ENCODE measurements around the gene OR1J1. TPM values are rescaled to one million over a fixed set of nuclear protein-coding genes. Genes with fewer than 3 reads are reported as not detected.

Gene OR1J1, protein sequence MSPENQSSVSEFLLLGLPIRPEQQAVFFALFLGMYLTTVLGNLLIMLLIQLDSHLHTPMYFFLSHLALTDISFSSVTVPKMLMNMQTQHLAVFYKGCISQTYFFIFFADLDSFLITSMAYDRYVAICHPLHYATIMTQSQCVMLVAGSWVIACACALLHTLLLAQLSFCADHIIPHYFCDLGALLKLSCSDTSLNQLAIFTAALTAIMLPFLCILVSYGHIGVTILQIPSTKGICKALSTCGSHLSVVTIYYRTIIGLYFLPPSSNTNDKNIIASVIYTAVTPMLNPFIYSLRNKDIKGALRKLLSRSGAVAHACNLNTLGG
- not detected in 5 replicates for total RNA-seq (2022; extraction: Qiagen RNA extraction)

DNA sequence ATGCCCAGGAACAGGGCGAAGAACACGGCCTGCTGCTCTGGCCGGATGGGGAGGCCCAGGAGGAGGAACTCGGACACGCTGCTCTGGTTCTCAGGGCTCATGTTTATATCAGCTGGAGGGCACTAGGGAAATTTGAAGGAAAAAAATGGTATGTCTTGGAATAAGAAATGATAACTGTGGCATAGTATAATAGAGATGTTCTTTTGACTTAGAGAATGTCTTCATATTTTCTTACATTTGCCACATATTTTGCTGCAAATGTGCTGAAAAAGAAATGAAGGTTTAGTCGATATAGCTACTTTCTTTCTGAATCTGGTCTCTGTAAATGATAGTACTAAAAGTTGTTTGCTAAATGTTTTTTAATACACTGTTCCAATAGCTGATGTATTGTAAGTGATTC, at the start of gene OR1J1:
Gene OR1J1 (minus strand): TSS at position 101 of the 400 bp plus-strand sequence. CDS start 0 bp downstream, at position 101.

DNA sequence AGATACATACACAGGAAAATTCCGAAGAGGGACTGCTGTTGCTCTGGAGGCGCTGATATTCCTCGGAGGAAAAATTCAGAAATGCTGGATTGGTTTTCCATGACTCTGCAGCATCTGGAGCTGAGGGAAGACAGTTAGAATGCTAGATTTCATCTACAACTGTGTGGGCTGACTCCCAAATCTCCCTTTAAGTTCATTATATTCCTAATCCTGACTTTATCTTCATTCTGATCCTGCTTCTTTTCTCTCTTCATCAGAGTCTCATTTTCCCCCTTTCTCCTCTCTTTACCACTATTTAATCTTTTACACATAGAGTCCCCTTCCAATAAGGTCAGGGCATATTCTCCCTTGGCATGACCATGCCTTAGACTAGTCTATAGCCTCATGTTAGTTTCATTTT, 49.5 kb upstream of the OR1J1 start, which contains the start of gene OR1N1:
Gene OR1N1 (minus strand): TSS at position 101 of the 400 bp plus-strand sequence. CDS start 0 bp downstream, at position 101.

DNA sequence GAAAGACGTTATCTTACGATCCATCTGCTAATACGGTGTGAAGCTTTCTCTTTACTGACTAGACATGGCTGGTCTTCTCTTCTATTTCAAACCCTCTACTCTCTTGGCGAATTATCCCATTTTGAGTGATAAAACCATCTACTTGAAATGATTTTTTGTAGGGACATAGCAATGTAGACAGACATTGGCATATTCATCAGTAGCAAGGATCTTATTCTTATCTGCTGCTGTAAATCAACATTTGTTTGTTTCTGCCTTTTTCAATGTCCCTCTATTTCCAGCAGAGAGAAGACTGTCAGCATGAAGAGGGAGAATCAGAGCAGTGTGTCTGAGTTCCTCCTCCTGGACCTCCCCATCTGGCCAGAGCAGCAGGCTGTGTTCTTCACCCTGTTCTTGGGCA, 41.1 kb upstream of the OR1J1 start, which contains the start of gene OR1J4:
Gene OR1J4 (plus strand): TSS at position 301 of the 400 bp plus-strand sequence. CDS start 0 bp downstream, at position 301.

DNA sequence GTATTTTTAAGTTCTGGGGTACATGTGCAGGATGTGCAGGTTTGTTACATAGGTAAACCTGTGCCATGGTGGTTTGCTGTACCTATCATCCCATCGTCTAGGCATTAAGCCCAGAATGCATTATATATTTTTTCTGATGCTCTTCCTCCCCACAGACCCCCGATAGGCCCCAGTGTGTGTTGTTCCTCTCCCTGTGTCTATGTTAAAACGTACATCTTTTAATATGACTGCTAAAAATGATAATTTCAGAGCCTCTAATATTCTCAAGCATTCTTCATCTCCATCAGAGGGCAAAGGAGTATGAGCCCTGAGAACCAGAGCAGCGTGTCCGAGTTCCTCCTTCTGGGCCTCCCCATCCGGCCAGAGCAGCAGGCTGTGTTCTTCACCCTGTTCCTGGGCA, 32.8 kb upstream of the OR1J1 start, which contains the start of gene OR1J2:
Gene OR1J2 (plus strand): TSS at position 301 of the 400 bp plus-strand sequence. CDS start 0 bp downstream, at position 301.

Other genes starting within 250 kb of the OR1J1 start
- 2.9 to 3.7 TPM (median 3.2 TPM) in 5 replicates for gene LHX6, start 249.0 kb downstream of the OR1J1 start, total RNA-seq (2022; extraction: Qiagen RNA extraction)
- 19.8 to 26.0 TPM (median 24.9 TPM) in 5 replicates for gene RBM18, start 213.1 kb downstream of the OR1J1 start, total RNA-seq (2022; extraction: Qiagen RNA extraction)
- gene MRRF, start 213.0 kb downstream of the OR1J1 start, total RNA-seq (2022; extraction: Qiagen RNA extraction), result 63.0 to 72.8 TPM (median 69.1 TPM) in 5 replicates
- 1.4 to 2.3 TPM (median 1.8 TPM) in 5 replicates for gene PTGS1, start 106.9 kb downstream of the OR1J1 start, total RNA-seq (2022; extraction: Qiagen RNA extraction)
- gene OR1J2, start 32.9 kb upstream of the OR1J1 start, total RNA-seq (2022; extraction: Qiagen RNA extraction), result not detected in 5 replicates
- gene OR1J4, start 41.2 kb upstream of the OR1J1 start, total RNA-seq (2022; extraction: Qiagen RNA extraction), result not detected in 5 replicates
- not detected in 5 replicates for gene OR1N1, start 49.4 kb upstream of the OR1J1 start, total RNA-seq (2022; extraction: Qiagen RNA extraction)
- gene OR1N2, start 75.2 kb upstream of the OR1J1 start, total RNA-seq (2022; extraction: Qiagen RNA extraction), result not detected in 5 replicates
- not detected in 5 replicates for gene OR1L8, start 105.5 kb upstream of the OR1J1 start, total RNA-seq (2022; extraction: Qiagen RNA extraction)
- 0.16 TPM in 1 of 5 replicates, not detected in the others for gene OR1Q1, start 136.8 kb upstream of the OR1J1 start, total RNA-seq (2022; extraction: Qiagen RNA extraction)
- not detected in 5 replicates for gene OR1B1, start 179.7 kb upstream of the OR1J1 start, total RNA-seq (2022; extraction: Qiagen RNA extraction)
- gene OR1L1, start 183.8 kb upstream of the OR1J1 start, total RNA-seq (2022; extraction: Qiagen RNA extraction), result not detected in 5 replicates
- not detected in 5 replicates for gene OR1L3, start 197.2 kb upstream of the OR1J1 start, total RNA-seq (2022; extraction: Qiagen RNA extraction)
- gene OR1L4, start 246.1 kb upstream of the OR1J1 start, total RNA-seq (2022; extraction: Qiagen RNA extraction), result not detected in 5 replicates

All from A549 treated with dexamethasone at 1 μM for 4 hours (cell line).